ENCODE results near the gene NEDD8. TPM values are rescaled to one million over a fixed set of nuclear protein-coding genes. Genes with fewer than 3 reads are reported as not detected.

NEDD8 gene
- total and polyA plus RNA-seq, 4 donors = 32.3 to 136 (median 78.1) TPM

GRCh38 chr14:24235804-24236688 is 3.9 kb upstream of the NEDD8 start (continued):
- TF ChIP-seq JUND (IDR thresholded peaks at IDR 0.05) = no peak
- no peak for TF ChIP-seq FOXA1 (IDR thresholded peaks at IDR 0.05)

DNA sequence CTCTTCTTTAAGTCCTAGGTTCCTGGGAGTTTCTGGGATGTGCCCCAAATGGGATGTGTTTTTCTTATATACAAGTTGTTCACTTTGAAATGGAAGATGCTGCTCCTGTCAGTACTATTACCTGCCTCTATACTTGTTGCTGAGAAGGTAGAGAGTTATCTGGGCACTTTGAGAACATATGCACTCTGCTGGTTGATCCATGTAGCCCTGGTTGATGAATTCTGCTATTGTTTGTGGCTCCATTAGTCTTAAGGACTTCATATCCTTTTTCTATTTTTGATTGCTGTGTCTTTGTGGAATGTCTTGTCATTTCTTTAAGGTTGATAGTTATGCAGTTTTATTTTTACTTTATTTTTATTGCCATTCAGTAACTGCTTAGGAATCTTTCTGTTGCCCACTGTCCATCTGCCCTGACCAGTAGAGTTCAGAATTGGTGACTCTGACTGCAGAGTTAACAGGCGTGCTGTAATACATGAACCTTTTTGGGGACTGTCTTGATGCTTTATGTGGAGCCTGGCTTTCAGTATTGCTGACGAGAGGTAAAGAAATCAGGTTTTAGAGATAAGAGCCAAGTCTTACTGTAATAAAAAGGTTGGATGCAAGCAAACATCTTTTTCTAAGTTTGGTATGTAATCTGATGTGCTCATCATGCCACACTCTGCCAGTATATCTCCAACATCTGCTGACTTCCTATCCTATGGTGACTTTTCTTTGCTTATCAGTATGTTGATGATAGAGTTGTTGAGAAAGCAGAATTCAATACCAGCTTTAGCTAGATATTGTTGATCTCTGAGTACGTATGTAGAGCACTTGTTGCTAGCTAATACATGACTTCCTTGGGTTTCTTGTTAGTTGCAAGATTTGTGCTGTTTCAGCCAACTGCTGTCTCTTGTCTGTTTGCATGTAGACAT is 2.2 kb upstream of the NEDD8 start:
- Histone ChIP-seq H3K27ac (ENCODE audit: low read depth in 1 of 2, low read length in 2 of 2) (no peak overlapping the region), H3K4me3 (ENCODE audit: low read depth in 1 of 3, low read length in 3 of 3) (no peak overlapping the region), H3K27me3 (ENCODE audit: control insufficient read depth in 4 of 4, insufficient read depth in 4 of 4, low read length in 3 of 4) (no peaks in the 10 kb centered on the region), H3K9ac (ENCODE audit: low read depth in 1 of 2, low read length in 2 of 2) (no peak overlapping the region), H3K4me1 (ENCODE audit: control insufficient read depth in 4 of 4, insufficient read depth in 4 of 4, low read length in 3 of 4) (peaks cover 5 to 34% (median 25%) of the 10 kb centered on the region in 4 donors), H3K9me3 (ENCODE audit: control insufficient read depth in 4 of 4, low read length in 3 of 4) (no peaks in the 10 kb centered on the region), H3K36me3 (ENCODE audit: control insufficient read depth in 4 of 4, insufficient read depth in 3 of 4, low read depth in 1 of 4, low read length in 3 of 4) (peaks cover 6 to 40% (median 31%) of the 10 kb centered on the region in 4 donors)
- no peak for DNase-seq (ENCODE audit: low spot score)
- TF ChIP-seq NR2F2 (IDR thresholded peaks at IDR 0.05) (no peak), RXRA (IDR thresholded peaks at IDR 0.05) (no peak), ZBTB33 (IDR thresholded peaks at IDR 0.05) (no peak), TAF1 (conservative IDR thresholded peaks at IDR 0.05) (no peak), EGR1 (IDR thresholded peaks at IDR 0.05; ENCODE audit: low read depth in 2 of 2) (no peak), HNF4A (conservative IDR thresholded peaks at IDR 0.05) (no peak), YY1 (IDR thresholded peaks at IDR 0.05) (no peak), JUND (IDR thresholded peaks at IDR 0.05) (no peak), GABPA (IDR thresholded peaks at IDR 0.05 in 1 of 2, conservative IDR thresholded peaks at IDR 0.05 in 1 of 2) (no peak), RAD21 (IDR thresholded peaks at IDR 0.05) (no peak), REST (IDR thresholded peaks at IDR 0.05) (no peak), FOXA1 (IDR thresholded peaks at IDR 0.05) (no peak), CTCF (IDR thresholded peaks at IDR 0.05; ENCODE audit: low read depth, low read length, missing input control) (no peak), FOXA2 (IDR thresholded peaks at IDR 0.05) (no peak), HNF4G (IDR thresholded peaks at IDR 0.05) (no peak), SP1 (IDR thresholded peaks at IDR 0.05) (no peak)
- TF ChIP-seq, protein P1, sequence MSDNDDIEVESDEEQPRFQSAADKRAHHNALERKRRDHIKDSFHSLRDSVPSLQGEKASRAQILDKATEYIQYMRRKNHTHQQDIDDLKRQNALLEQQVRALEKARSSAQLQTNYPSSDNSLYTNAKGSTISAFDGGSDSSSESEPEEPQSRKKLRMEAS (IDR thresholded peaks at IDR 0.05) = no peak
- TF ChIP-seq, protein P2, sequence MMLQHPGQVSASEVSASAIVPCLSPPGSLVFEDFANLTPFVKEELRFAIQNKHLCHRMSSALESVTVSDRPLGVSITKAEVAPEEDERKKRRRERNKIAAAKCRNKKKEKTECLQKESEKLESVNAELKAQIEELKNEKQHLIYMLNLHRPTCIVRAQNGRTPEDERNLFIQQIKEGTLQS (IDR thresholded peaks at IDR 0.05) = no peak
- 91% methylated on average over 3 of the region's 3 CpGs for WGBS
